ENCODE data around the gene PLEKHA5.
"Not testable (repeated sequence)": the region's sequence is repeated elsewhere in the genome, so short reads cannot be mapped to it uniquely, and the experiment has no call there.

The PLEKHA5 gene

GRCh38 chr12:19129486-19130223, at the start of gene PLEKHA5:
TSS of gene PLEKHA5 (plus strand) at chr12:19129733. CDS start at chr12:19129800, 67 bp downstream.
- peak; percentile 49 for DNase-seq

GRCh38 chr12:19080918-19081317, 48.6 kb upstream of the PLEKHA5 start:
- DNase-seq: no peak

GRCh38 chr12:19082365-19082911, 47.1 kb upstream of the PLEKHA5 start:
- no peak for DNase-seq

GRCh38 chr12:19084547-19084946, 45.0 kb upstream of the PLEKHA5 start:
- no peak for DNase-seq

GRCh38 chr12:19085090-19085489, 44.4 kb upstream of the PLEKHA5 start:
- DNase-seq: no peak

- DNase-seq: no peak
Observed at GRCh38 chr12:19088606-19089005, 40.9 kb upstream of the PLEKHA5 start.

GRCh38 chr12:19092482-19092881, 37.1 kb upstream of the PLEKHA5 start:
- not testable (repeated sequence) for DNase-seq

- DNase-seq: no peak
Observed at GRCh38 chr12:19093218-19093617, 36.3 kb upstream of the PLEKHA5 start.

- DNase-seq: no peak
Observed at GRCh38 chr12:19095331-19095730, 34.2 kb upstream of the PLEKHA5 start.

GRCh38 chr12:19095756-19096480, 33.6 kb upstream of the PLEKHA5 start:
- DNase-seq: no peak

GRCh38 chr12:19105463-19105862, 24.1 kb upstream of the PLEKHA5 start:
- no peak for DNase-seq

- no peak for DNase-seq
Observed at GRCh38 chr12:19107750-19108149, 21.8 kb upstream of the PLEKHA5 start.

GRCh38 chr12:19110221-19110940, 19.2 kb upstream of the PLEKHA5 start:
- DNase-seq: no peak

GRCh38 chr12:19113464-19113863, 16.1 kb upstream of the PLEKHA5 start:
- no peak for DNase-seq

GRCh38 chr12:19115285-19115684, 14.2 kb upstream of the PLEKHA5 start:
- DNase-seq: no peak

GRCh38 chr12:19119440-19119839, 10.1 kb upstream of the PLEKHA5 start:
- DNase-seq: no peak

GRCh38 chr12:19120795-19121194, 8.7 kb upstream of the PLEKHA5 start:
- no peak for DNase-seq

- no peak for DNase-seq
Observed at GRCh38 chr12:19121449-19122018, 8.0 kb upstream of the PLEKHA5 start.

GRCh38 chr12:19125325-19125724, 4.2 kb upstream of the PLEKHA5 start:
- DNase-seq: no peak

GRCh38 chr12:19127270-19127669, 2.3 kb upstream of the PLEKHA5 start:
- no peak for DNase-seq

- no peak for DNase-seq
Observed at GRCh38 chr12:19128485-19128884, 1.0 kb upstream of the PLEKHA5 start.

- DNase-seq: no peak
Observed at GRCh38 chr12:19129122-19129485, 429 bp upstream of the PLEKHA5 start.

Data from CD4-positive, alpha-beta T cell treated with Interleukin-12 subunit alpha and Interleukin-12 subunit beta, for 1 hour (primary cell).